Measurements from ENCODE around the gene HABP2. TPM values are rescaled to one million over a fixed set of nuclear protein-coding genes. Genes with fewer than 3 reads are reported as not detected.

Gene HABP2
- total and polyA plus RNA-seq, 4 donors, result 109 to 259 (median 197) TPM

DNA sequence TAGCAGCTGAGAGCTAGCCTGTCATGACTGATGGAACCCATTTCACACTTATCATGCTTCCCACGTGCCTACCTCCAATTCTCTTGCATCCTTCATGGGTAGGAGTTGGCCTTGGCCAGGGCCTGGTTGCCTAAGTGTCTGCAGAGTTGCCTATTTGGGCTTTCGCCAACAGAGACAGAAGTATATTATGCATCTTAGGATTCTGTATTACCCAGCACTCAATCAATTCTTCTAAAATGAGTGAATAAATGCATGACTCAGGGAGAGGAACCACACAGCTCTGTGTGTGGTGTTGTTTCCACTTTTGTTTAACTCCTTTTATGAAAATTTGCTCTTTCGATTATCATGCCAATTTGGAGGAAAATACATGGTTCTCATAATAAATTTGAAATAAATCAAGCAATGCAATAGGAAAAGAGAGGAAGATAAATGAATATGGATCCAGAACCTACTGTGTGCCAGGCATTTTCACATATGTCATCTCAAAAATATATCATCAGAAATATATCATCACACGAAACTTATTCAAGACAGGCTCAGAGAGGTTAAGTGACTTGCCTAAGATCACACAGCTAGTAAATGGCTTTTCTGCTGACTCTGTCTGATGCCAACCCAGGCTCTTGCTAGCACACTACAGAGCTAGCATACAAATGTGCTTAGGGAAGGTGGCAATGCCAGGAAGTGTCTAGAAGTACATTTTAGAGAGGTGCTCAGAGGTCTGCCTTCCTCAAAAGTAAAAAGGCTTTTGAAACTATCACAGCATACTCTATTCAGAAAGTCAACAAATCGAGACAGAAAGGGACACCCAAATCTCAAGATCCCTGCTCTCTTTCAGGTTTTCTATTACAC, 9.5 kb upstream of the HABP2 start:
- DNase-seq (ENCODE audit: low spot score), result no peak
- Histone ChIP-seq H3K9ac (ENCODE audit: low read depth in 1 of 2, low read length in 2 of 2) (no peak overlapping the region), H3K4me1 (ENCODE audit: control insufficient read depth in 4 of 4, insufficient read depth in 4 of 4, low read length in 3 of 4) (peaks cover 21 to 52% (median 48%) of the 10 kb centered on the region in 4 donors), H3K27me3 (ENCODE audit: control insufficient read depth in 4 of 4, insufficient read depth in 4 of 4, low read length in 3 of 4) (no peaks in the 10 kb centered on the region), H3K9me3 (ENCODE audit: control insufficient read depth in 4 of 4, low read length in 3 of 4) (no peaks in the 10 kb centered on the region), H3K27ac (ENCODE audit: low read depth in 1 of 2, low read length in 2 of 2) (no peak overlapping the region), H3K36me3 (ENCODE audit: control insufficient read depth in 4 of 4, insufficient read depth in 3 of 4, low read depth in 1 of 4, low read length in 3 of 4) (no peaks in the 10 kb centered on the region), H3K4me3 (ENCODE audit: low read depth in 1 of 3, low read length in 3 of 3) (no peak overlapping the region)
- no peak for TF ChIP-seq JUND (IDR thresholded peaks at IDR 0.05)
- TF ChIP-seq MAX (IDR thresholded peaks at IDR 0.05), result no peak
- TF ChIP-seq SP1 (IDR thresholded peaks at IDR 0.05), result no peak
- TF ChIP-seq EGR1 (IDR thresholded peaks at IDR 0.05; ENCODE audit: low read depth in 2 of 2), result no peak
- no peak for TF ChIP-seq FOXA1 (IDR thresholded peaks at IDR 0.05)
- TF ChIP-seq, protein P1, sequence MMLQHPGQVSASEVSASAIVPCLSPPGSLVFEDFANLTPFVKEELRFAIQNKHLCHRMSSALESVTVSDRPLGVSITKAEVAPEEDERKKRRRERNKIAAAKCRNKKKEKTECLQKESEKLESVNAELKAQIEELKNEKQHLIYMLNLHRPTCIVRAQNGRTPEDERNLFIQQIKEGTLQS (IDR thresholded peaks at IDR 0.05), result no peak
- no peak for TF ChIP-seq FOXA2 (IDR thresholded peaks at IDR 0.05)
- TF ChIP-seq YY1 (IDR thresholded peaks at IDR 0.05), result no peak
- TF ChIP-seq HNF4G (IDR thresholded peaks at IDR 0.05), result no peak
- no peak for TF ChIP-seq TAF1 (conservative IDR thresholded peaks at IDR 0.05)
- 84% methylated on average over 5 of the region's 5 CpGs for WGBS

DNA sequence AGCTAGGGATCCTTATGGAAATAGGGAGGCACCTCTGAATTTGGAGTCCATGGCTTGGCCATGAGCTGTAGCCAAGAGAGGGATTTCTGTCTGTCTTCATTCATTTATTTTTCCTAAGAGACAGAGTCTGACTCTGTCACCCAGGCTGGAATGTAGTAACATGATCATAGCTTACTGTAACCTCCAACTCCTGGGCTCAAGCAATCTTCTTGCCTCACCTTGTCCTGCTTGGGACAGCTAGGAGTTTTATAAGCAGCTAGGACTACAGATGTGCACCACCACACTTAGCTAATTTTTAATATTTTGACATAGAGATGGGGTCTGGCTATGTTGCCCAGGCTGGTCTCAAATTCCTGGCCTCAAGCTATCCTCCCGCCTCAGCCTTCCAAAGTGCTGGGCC, 8.5 kb upstream of the HABP2 start:
- H3K4me1 ChIP-seq (ENCODE audit: control insufficient read depth in 4 of 4, insufficient read depth in 4 of 4, low read length in 3 of 4), result peaks cover 17 to 50% (median 44%) of the 10 kb centered on the region in 4 donors
- DNase-seq (ENCODE audit: low spot score), result no peak
- WGBS, result 98% methylated on average over 1 of the region's 1 CpG
- no peaks in the 10 kb centered on the region for H3K36me3 ChIP-seq (ENCODE audit: control insufficient read depth in 4 of 4, insufficient read depth in 3 of 4, low read depth in 1 of 4, low read length in 3 of 4)
- H3K9me3 ChIP-seq (ENCODE audit: control insufficient read depth in 4 of 4, low read length in 3 of 4), result no peaks in the 10 kb centered on the region
- H3K9ac ChIP-seq (ENCODE audit: low read depth in 1 of 2, low read length in 2 of 2), result no peak overlapping the region
- H3K27me3 ChIP-seq (ENCODE audit: control insufficient read depth in 4 of 4, insufficient read depth in 4 of 4, low read length in 3 of 4), result no peaks in the 10 kb centered on the region
- TF ChIP-seq, protein P1 (IDR thresholded peaks at IDR 0.05), result no peak
- TF ChIP-seq NR2F2 (IDR thresholded peaks at IDR 0.05), result no peak
- no peak for TF ChIP-seq HNF4A (conservative IDR thresholded peaks at IDR 0.05)
- TF ChIP-seq, protein P2, sequence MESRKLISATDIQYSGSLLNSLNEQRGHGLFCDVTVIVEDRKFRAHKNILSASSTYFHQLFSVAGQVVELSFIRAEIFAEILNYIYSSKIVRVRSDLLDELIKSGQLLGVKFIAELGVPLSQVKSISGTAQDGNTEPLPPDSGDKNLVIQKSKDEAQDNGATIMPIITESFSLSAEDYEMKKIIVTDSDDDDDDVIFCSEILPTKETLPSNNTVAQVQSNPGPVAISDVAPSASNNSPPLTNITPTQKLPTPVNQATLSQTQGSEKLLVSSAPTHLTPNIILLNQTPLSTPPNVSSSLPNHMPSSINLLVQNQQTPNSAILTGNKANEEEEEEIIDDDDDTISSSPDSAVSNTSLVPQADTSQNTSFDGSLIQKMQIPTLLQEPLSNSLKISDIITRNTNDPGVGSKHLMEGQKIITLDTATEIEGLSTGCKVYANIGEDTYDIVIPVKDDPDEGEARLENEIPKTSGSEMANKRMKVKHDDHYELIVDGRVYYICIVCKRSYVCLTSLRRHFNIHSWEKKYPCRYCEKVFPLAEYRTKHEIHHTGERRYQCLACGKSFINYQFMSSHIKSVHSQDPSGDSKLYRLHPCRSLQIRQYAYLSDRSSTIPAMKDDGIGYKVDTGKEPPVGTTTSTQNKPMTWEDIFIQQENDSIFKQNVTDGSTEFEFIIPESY (IDR thresholded peaks at IDR 0.05), result no peak
- TF ChIP-seq HNF4G (IDR thresholded peaks at IDR 0.05), result no peak
- TF ChIP-seq FOXA2 (IDR thresholded peaks at IDR 0.05), result no peak
- no peak for TF ChIP-seq SP1 (IDR thresholded peaks at IDR 0.05)
- no peak for TF ChIP-seq CTCF (IDR thresholded peaks at IDR 0.05; ENCODE audit: low read depth, low read length, missing input control)
- TF ChIP-seq JUND (IDR thresholded peaks at IDR 0.05), result no peak
- no peak for TF ChIP-seq MAX (IDR thresholded peaks at IDR 0.05)
- TF ChIP-seq RAD21 (IDR thresholded peaks at IDR 0.05), result no peak
- no peak for TF ChIP-seq GABPA (IDR thresholded peaks at IDR 0.05 in 1 of 2, conservative IDR thresholded peaks at IDR 0.05 in 1 of 2)
- no peak for TF ChIP-seq EGR1 (IDR thresholded peaks at IDR 0.05; ENCODE audit: low read depth in 2 of 2)
- TF ChIP-seq REST (IDR thresholded peaks at IDR 0.05), result no peak
- TF ChIP-seq RXRA (IDR thresholded peaks at IDR 0.05), result no peak
- no peak for TF ChIP-seq FOXA1 (IDR thresholded peaks at IDR 0.05)
- no peak for TF ChIP-seq TAF1 (conservative IDR thresholded peaks at IDR 0.05)
- no peak for TF ChIP-seq YY1 (IDR thresholded peaks at IDR 0.05)
- no peak overlapping the region for H3K27ac ChIP-seq (ENCODE audit: low read depth in 1 of 2, low read length in 2 of 2)
- H3K4me3 ChIP-seq (ENCODE audit: low read depth in 1 of 3, low read length in 3 of 3), result no peak overlapping the region
